K562 (cell line): ENCODE measurements around the gene TMC5. TPM values are rescaled to one million over a fixed set of nuclear protein-coding genes. Genes with fewer than 3 reads are reported as not detected.

Experiments
- ATAC-seq: fragments of 200-7000 bp; cut with Tn5 transposase; 3 replicates; pipeline ENCODE4 v1.9.1; 2020; ENCODE audit warnings: moderate library complexity
- BruUV-seq: library from RNA; stranded (reverse); fragments of 400-500 nt; replicated peaks from 2 replicates; lab custom pipeline; 2021; lab: Mats Ljungman, UMichigan
- CTCF ChIA-PET: fragments of 300-600 bp; formaldehyde crosslinking; extraction: SDS; loops from one replicate; lab custom pipeline; 2021; ENCODE audit warnings: low intra/inter-chr PET ratio; lab: Yijun Ruan, JAX
- POLR2A ChIA-PET: fragments of 300-600, 350-650 bp; sonication (Branson Sonifier 250); formaldehyde crosslinking; extraction: SDS; loops from one replicate; lab custom pipeline; 2021; ENCODE audit warnings: antibody characterized with exemption, inconsistent platforms; lab: Yijun Ruan, JAX
- DNase-seq, 4 experiments: peaks; one replicate each; pipeline versions ENCODE4 v3.0.0 to v3.0.0-alpha.2; 2011 to 2018; ENCODE audit warnings: low spot score in 3 of 4, mixed read lengths in 3 of 4; ENCODE audit errors: extremely low read depth in 1 of 4
- FAIRE-seq: peaks from 2 replicates; lab custom pipeline; 2011; peaks lifted over from hg19 to GRCh38; lab: Jason Lieb, UNC
- H2AFZ ChIP-seq: 2 replicates; pipeline ENCODE4 v1.6.0; 2011; ENCODE audit warnings: low read depth, low read length, control low read depth, inconsistent platforms
- H3K27ac ChIP-seq: fragments of 200-600 bp; 3 replicates; pipeline ENCODE4 v1.8.0; 2011; ENCODE audit warnings: low read depth, mild to moderate bottlenecking, control low read depth, inconsistent platforms, low read length, moderate library complexity, mixed read lengths; ENCODE audit errors: extremely low read depth
- H3K27me3 ChIP-seq, 2 experiments: fragments of 300-600 bp in 1 of 2; 2 replicates in 1 of 2; 3 replicates in 1 of 2; pipeline versions ENCODE4 v1.6.0 to v1.8.0; 2011; ENCODE audit warnings: inconsistent platforms in 2 of 2, low read length in 2 of 2, mild to moderate bottlenecking in 1 of 2, mixed read lengths in 1 of 2, moderate library complexity in 1 of 2; ENCODE audit not compliant: control insufficient read depth in 2 of 2, insufficient read depth in 2 of 2
- H3K36me3 ChIP-seq: fragments of 300-600 bp; 3 replicates; pipeline ENCODE4 v1.8.0; 2011; ENCODE audit warnings: mild to moderate bottlenecking, low read length, inconsistent platforms; ENCODE audit not compliant: control insufficient read depth, insufficient read depth
- H3K4me1 ChIP-seq, 2 experiments: fragments of 200-600 bp in 1 of 2; replicated peaks in 1 of 2; 2 replicates in 1 of 2; 3 replicates in 1 of 2; pipeline versions ENCODE4 v1.5.1 to v1.8.0; 2011; ENCODE audit warnings: inconsistent platforms in 2 of 2, low read length in 2 of 2, mild to moderate bottlenecking in 1 of 2, mixed read lengths in 1 of 2, moderate library complexity in 1 of 2; ENCODE audit not compliant: control insufficient read depth in 2 of 2, insufficient read depth in 2 of 2
- H3K4me2 ChIP-seq: 2 replicates; pipeline ENCODE4 v1.6.1; 2011; ENCODE audit warnings: low read length, control low read depth, inconsistent platforms, mixed read lengths; ENCODE audit not compliant: insufficient read depth
- H3K4me3 ChIP-seq: fragments of 200-600 bp; sonication (generic), shearing (Covaris generic); 2 replicates; pipeline ENCODE4 v1.5.1; 2016; ENCODE audit warnings: control low read depth, inconsistent platforms
- H3K79me2 ChIP-seq: fragments of 200-600 bp; 3 replicates; pipeline ENCODE4 v1.8.0; 2011; ENCODE audit warnings: low read length, inconsistent platforms; ENCODE audit not compliant: control insufficient read depth, insufficient read depth
- H3K9ac ChIP-seq, 2 experiments: 2 replicates each; pipeline versions ENCODE4 v1.6.0 to v1.6.1; 2011; ENCODE audit warnings: low read depth in 2 of 2, low read length in 2 of 2, control low read depth in 1 of 2, inconsistent platforms in 1 of 2, mild to moderate bottlenecking in 1 of 2, mixed read lengths in 1 of 2; ENCODE audit not compliant: insufficient read depth in 1 of 2
- H3K9me1 ChIP-seq: one replicate; pipeline ENCODE4 v1.6.0; 2011; ENCODE audit warnings: inconsistent platforms, mild to moderate bottlenecking, low read length, moderate library complexity; ENCODE audit not compliant: control insufficient read depth, insufficient read depth
- H3K9me3 ChIP-seq: replicated peaks from 2 replicates; pipeline ENCODE4 v1.5.1; 2011; ENCODE audit warnings: low read depth, low read length, inconsistent platforms; ENCODE audit not compliant: control insufficient read depth, insufficient read depth
- H4K20me1 ChIP-seq: replicated peaks from 2 replicates; pipeline ENCODE4 v1.6.1; 2011; ENCODE audit warnings: low read length, inconsistent platforms, mixed read lengths; ENCODE audit not compliant: control insufficient read depth, insufficient read depth
- ARID4B ChIP-seq: sonication (generic); formaldehyde crosslinking; IDR thresholded peaks from 2 replicates; pipeline ENCODE4 v1.8.0; 2022; ENCODE audit warnings: mild to moderate bottlenecking, missing genetic modification reagents
- CCNT2 ChIP-seq: IDR thresholded peaks from 2 replicates; pipeline ENCODE4 v1.6.1; 2011; ENCODE audit warnings: borderline replicate concordance, low read depth, mild to moderate bottlenecking, moderate library complexity, mixed read lengths, low read length; ENCODE audit not compliant: insufficient read length; ENCODE audit errors: extremely low read depth
- NFYB ChIP-seq: IDR thresholded peaks from 2 replicates; pipeline ENCODE4 v1.6.1; 2011; ENCODE audit warnings: mild to moderate bottlenecking, moderate library complexity; ENCODE audit not compliant: insufficient read length; ENCODE audit errors: extremely low read depth
- SMARCE1 ChIP-seq: fragments of 450-650 bp; IDR thresholded peaks from 2 replicates; pipeline ENCODE4 v1.7.1; 2016; ENCODE audit warnings: mild to moderate bottlenecking
- SNIP1 ChIP-seq: fragments of 450-650 bp; IDR thresholded peaks from 2 replicates; pipeline ENCODE4 v1.7.1; 2017; ENCODE audit warnings: low read depth, mild to moderate bottlenecking
- SREBF2 ChIP-seq: sonication (generic); formaldehyde crosslinking; IDR thresholded peaks from 2 replicates; pipeline ENCODE4 v1.4.0; 2020; ENCODE audit warnings: mild to moderate bottlenecking, missing genetic modification reagents
- SRF ChIP-seq, 2 experiments: fragments of 250-450, 450-650 bp in 1 of 2; sonication (Bioruptor Pico) in 1 of 2; sonication (generic) in 1 of 2; formaldehyde crosslinking; IDR thresholded peaks; 2 replicates each; pipeline versions ENCODE4 v1.5.0 to v1.5.1; 2020 to 2022; ENCODE audit warnings: mild to moderate bottlenecking in 1 of 2, missing genetic modification reagents in 1 of 2
- TEAD2 ChIP-seq: fragments of 450-650 bp; IDR thresholded peaks from 2 replicates; pipeline ENCODE4 v1.6.1; 2016; ENCODE audit warnings: missing genetic modification characterization, control low read depth, missing compliant biosample characterization
- USF2 ChIP-seq: sonication (generic); formaldehyde crosslinking; IDR thresholded peaks from 2 replicates; pipeline ENCODE4 v1.5.0; 2020; ENCODE audit warnings: missing genetic modification reagents
- ZNF263 ChIP-seq: sonication (generic); formaldehyde crosslinking; IDR thresholded peaks from 2 replicates; pipeline ENCODE4 v1.8.0; 2022; ENCODE audit warnings: mild to moderate bottlenecking, missing genetic modification reagents, borderline replicate concordance
- ZNF354B ChIP-seq: fragments of 250-450 bp; sonication (Bioruptor Pico); IDR thresholded peaks from 2 replicates; pipeline ENCODE4 v1.4.0; 2020
- WGBS: fragments of 100-300 bp; shearing (Covaris generic); methylation state at CpG from one replicate; pipeline ENCODE4 v1.1.6; 2016; ENCODE audit warnings: low coverage, mixed read lengths; ENCODE audit not compliant: insufficient coverage; ENCODE audit errors: missing lambda C conversion rate; 5-methylcytosine and 5-hydroxymethylcytosine counted together
- in situ Hi-C: fragments of 300-500 bp; cut with MboI; formaldehyde crosslinking; loops from 4 replicates; pipeline ENCODE4 v1.15.0; 2018; ENCODE audit warnings: inconsistent platforms, mixed read lengths
- intact Hi-C: fragments of 100-400 bp; cut with micrococcal nuclease; formaldehyde crosslinking; loops from 2 replicates; pipeline ENCODE4 v1.14.2; 2022
- polyA plus RNA-seq, 8 experiments: library from polyadenylated mRNA; depleted of rRNA in 4 of 8; stranded (reverse) in 5 of 8; unstranded in 3 of 8; fragments of >200 nt; fragmentation: Nextera tagmentation in 2 of 8; fragmentation: Illumina TruSeq in 1 of 8; extraction: Ambion mirVana in 2 of 8; extraction: Trizol in 1 of 8; gene quantifications; 2 replicates each; pipeline versions ENCODE4 v1.2.1 to v1.2.3, GENCODE V29; 2011 to 2014; ENCODE audit warnings: inconsistent platforms in 1 of 8, missing spikeins in 1 of 8
- total RNA-seq, 7 experiments: library from RNA; depleted of rRNA in 6 of 7; stranded (reverse); fragments of >200 nt in 6 of 7; fragmentation: Illumina TruSeq in 2 of 7; extraction: Trizol in 2 of 7; gene quantifications; 2 replicates each; pipeline versions ENCODE4 v1.2.1 to v1.2.3, GENCODE V29; 2011 to 2021; ENCODE audit warnings: low replicate concordance in 1 of 7

Gene TMC5
- total and polyA plus RNA-seq, 9 of the 15 experiments (the other 6 are each of a cell fraction or from before 2014, with no cell fraction given) = 0.83 to 2.6 (median 1.6) TPM

GRCh38 chr16:19506965-19507364, 89.3 kb downstream of the TMC5 start (continued):
- TF ChIP-seq ARID4B (CRISPR knock-in tag) (no peak), TEAD2 (tag) (no peak), SNIP1 (no peak), ZNF354B (no peak), NFYB (no peak)

GRCh38 chr16:19507867-19508266, 90.2 kb downstream of the TMC5 start:
- Histone ChIP-seq H4K20me1 (no peaks in the 10 kb centered on the region), H3K36me3 (peaks cover 52% of the 10 kb centered on the region), H3K9ac (no peak overlapping the region), H3K9me1 (peaks cover 4% of the 10 kb centered on the region), H3K27ac (no peak overlapping the region), H3K27me3 (no peaks in the 10 kb centered on the region), H3K4me3 (no peak overlapping the region), H3K79me2 (no peaks in the 10 kb centered on the region), H3K9me3 (no peaks in the 10 kb centered on the region), H3K4me1 (no peaks in the 10 kb centered on the region), H2AFZ (no peak overlapping the region), H3K4me2 (no peak overlapping the region)
- intact Hi-C loops = no loop called here
- no peak for TF ChIP-seq SRF (CRISPR knock-in tag; IDR thresholded peaks at IDR 0.05)
- TF ChIP-seq USF2 (CRISPR knock-in tag) = no peak
- no peak for TF ChIP-seq ZNF263 (CRISPR knock-in tag)
- TF ChIP-seq SREBF2 (CRISPR knock-in tag) = no peak
- TF ChIP-seq SMARCE1 = no peak
- no peak for TF ChIP-seq CCNT2
- no peak for TF ChIP-seq SNIP1
- in situ Hi-C loops = no loop called here
- CTCF ChIA-PET = no interaction called here
- no peak for FAIRE-seq
- no peak for DNase-seq
- POLR2A ChIA-PET = interaction anchor here (1.0 to 1.5 kb wide), 3 partner anchors 10 to 27 kb away, joined by 3 to 5 read pairs (median 4); no protein-coding TSS in a partner anchor
- no TSS peak for BruUV-seq
- no peak for ATAC-seq
- 87% methylated on average over 2 of the region's 2 CpGs for WGBS
